GM12872 (cell line): ENCODE measurements around the gene PKD1L1.

Experiments used
- CTCF ChIP-seq: IDR thresholded peaks from 3 replicates; pipeline ENCODE4 v1.5.1; 2011; ENCODE audit warnings: low read depth, mild to moderate bottlenecking, low read length, moderate library complexity; ENCODE audit not compliant: insufficient read depth

Gene PKD1L1

GRCh38 chr7:47979832-47980181 is 31.5 kb upstream of the PKD1L1 start:
- TF ChIP-seq CTCF = no peak

- TF ChIP-seq CTCF = no peak
These were observed 31.0 kb upstream of the PKD1L1 start, which contains the start of gene HUS1 for GRCh38 chr7:47979145-47979831. Gene HUS1 (minus strand): TSS chr7:47979615. CDS start chr7:47979519, 96 bp downstream.

- TF ChIP-seq CTCF = no peak
These were observed 30.5 kb upstream of the PKD1L1 start for GRCh38 chr7:47978790-47979144.

GRCh38 chr7:47973739-47974138 is 25.5 kb upstream of the PKD1L1 start:
- no peak for TF ChIP-seq CTCF

- TF ChIP-seq CTCF = no peak
These were observed 22.5 kb upstream of the PKD1L1 start for GRCh38 chr7:47970761-47971160.

- TF ChIP-seq CTCF = peak; percentile 94
These were observed 20.8 kb upstream of the PKD1L1 start for GRCh38 chr7:47968847-47969774.

- no peak for TF ChIP-seq CTCF
These were observed 19.4 kb upstream of the PKD1L1 start for GRCh38 chr7:47967708-47968107.
